B cell (primary cell): ENCODE results near the gene PTPN22.

Source experiments
- CTCF ChIP-seq: fragments of 200-600 bp; IDR thresholded peaks from one replicate; pipeline ENCODE4 v1.8.0; 2022; ENCODE audit warnings: antibody characterized with exemption, mild to moderate bottlenecking
- EZH2 ChIP-seq: IDR thresholded peaks from 2 replicates; pipeline ENCODE4 v1.6.1; 2012; ENCODE audit warnings: borderline replicate concordance, low read depth, mild to moderate bottlenecking, moderate library complexity, low read length; ENCODE audit not compliant: insufficient read depth, poor library complexity, severe bottlenecking

- no peak for TF ChIP-seq CTCF
- no peak for TF ChIP-seq EZH2
These were observed 16.1 kb upstream of the PTPN22 start, which contains the start of gene BCL2L15 for GRCh38 chr1:113887402-113888175.
